DMS79 treated with DMSO at 0.1 percent for 48 hours (cell line): ENCODE measurements around the gene TFIP11.

Source experiments
- DNase-seq: peaks from one replicate; lab custom pipeline; 2025; lab: John Stamatoyannopoulos, UW

Gene TFIP11

GRCh38 chr22:26479043-26479791, 33.1 kb downstream of the TFIP11 start:
- DNase-seq, result no peak

- no peak for DNase-seq
Measured at GRCh38 chr22:26477341-26477731, 34.9 kb downstream of the TFIP11 start.

- no peak for DNase-seq
Measured at GRCh38 chr22:26476705-26477340, 35.5 kb downstream of the TFIP11 start.

- DNase-seq, result no peak
Measured at GRCh38 chr22:26474682-26475081, 37.6 kb downstream of the TFIP11 start.

GRCh38 chr22:26471522-26471921, 40.8 kb downstream of the TFIP11 start:
- no peak for DNase-seq

- no peak for DNase-seq
Measured at GRCh38 chr22:26470807-26471206, 41.5 kb downstream of the TFIP11 start.

GRCh38 chr22:26466196-26466595, 46.1 kb downstream of the TFIP11 start:
- no peak for DNase-seq

GRCh38 chr22:26464312-26464711, 48.0 kb downstream of the TFIP11 start:
- no peak for DNase-seq

- no peak for DNase-seq
Measured at GRCh38 chr22:26463688-26464087, 48.6 kb downstream of the TFIP11 start.

GRCh38 chr22:26463101-26463661, 49.1 kb downstream of the TFIP11 start:
- peak; percentile 9 for DNase-seq

- no peak for DNase-seq
Measured at GRCh38 chr22:26462641-26463040, 49.6 kb downstream of the TFIP11 start.

GRCh38 chr22:26462051-26462450, 50.2 kb downstream of the TFIP11 start:
- DNase-seq, result no peak

GRCh38 chr22:26461188-26461810, 51.0 kb downstream of the TFIP11 start:
- DNase-seq, result peak; percentile 19

- DNase-seq, result no peak
Measured at GRCh38 chr22:26460202-26460601, 52.1 kb downstream of the TFIP11 start.

GRCh38 chr22:26457661-26458272, 54.5 kb downstream of the TFIP11 start:
- DNase-seq, result no peak

- DNase-seq, result no peak
Measured at GRCh38 chr22:26453812-26454500, 58.3 kb downstream of the TFIP11 start.

GRCh38 chr22:26453216-26453615, 59.1 kb downstream of the TFIP11 start:
- no peak for DNase-seq

- DNase-seq, result no peak
Measured at GRCh38 chr22:26452236-26453016, 59.8 kb downstream of the TFIP11 start.

- DNase-seq, result no peak
Measured at GRCh38 chr22:26450453-26451185, 61.7 kb downstream of the TFIP11 start.

GRCh38 chr22:26448941-26449340, 63.3 kb downstream of the TFIP11 start:
- no peak for DNase-seq
